Keratinocyte (primary cell): ENCODE measurements around the gene GRAMD2A.

Experiments
- CTCF ChIP-seq, 3 experiments: IDR thresholded peaks in 1 of 3; conservative IDR thresholded peaks in 1 of 3; optimal IDR thresholded peaks in 1 of 3; 2 replicates in 2 of 3; 3 replicates in 1 of 3; pipeline versions ENCODE3 to v1.5.1; 2011; ENCODE audit warnings: low read length in 3 of 3, mild to moderate bottlenecking in 3 of 3, moderate library complexity in 2 of 3, control low read depth in 1 of 3, inconsistent platforms in 1 of 3; ENCODE audit not compliant: insufficient read depth in 2 of 3; ENCODE audit errors: extremely low read depth in 1 of 3
- EZH2 ChIP-seq: IDR thresholded peaks from one replicate; pipeline ENCODE4 v1.6.1; 2012; ENCODE audit warnings: inconsistent platforms, mild to moderate bottlenecking, low read length, moderate library complexity

- no peak for TF ChIP-seq CTCF (optimal IDR thresholded peaks at IDR 0.05 in 1 of 3, IDR thresholded peaks at IDR 0.05 in 1 of 3, conservative IDR thresholded peaks at IDR 0.05 in 1 of 3; ENCODE audit: extremely low read depth in 1 of 3, insufficient read depth in 2 of 3, low read length in 3 of 3)
- TF ChIP-seq EZH2, result no peak
Observed at GRCh38 chr15:72146934-72147333, 50.7 kb downstream of the GRAMD2A start.
